Kasumi-1 (cell line): ENCODE measurements around the gene DNAJC27.

Experiments used
- DNase-seq, 2 experiments: peaks; one replicate each; lab custom pipeline; 2025; lab: John Stamatoyannopoulos, UW

The DNAJC27 gene

GRCh38 chr2:24908461-24908901 is 63.3 kb downstream of the DNAJC27 start:
- no peak for DNase-seq

DNA sequence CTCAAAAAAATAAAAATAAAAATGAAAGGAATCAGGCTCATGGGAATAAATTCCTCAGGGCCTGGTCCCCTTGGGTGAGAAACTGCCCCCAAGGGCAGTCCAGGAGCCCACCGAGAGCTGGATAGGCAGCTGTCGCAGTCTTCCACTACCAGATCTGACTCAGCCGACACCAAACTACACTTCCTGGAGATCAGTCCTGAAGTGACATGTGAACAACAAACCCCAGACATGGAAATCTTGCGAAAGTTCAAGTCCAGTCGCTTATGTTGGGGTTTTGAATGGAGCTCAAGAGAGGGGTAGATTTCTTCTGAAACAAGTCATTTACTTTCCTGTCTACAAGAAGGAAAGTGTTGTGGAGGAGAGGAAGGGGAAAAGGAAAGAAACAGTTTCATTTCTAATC is 64.6 kb downstream of the DNAJC27 start:
- DNase-seq = peak; percentile 21 to 24

GRCh38 chr2:24906466-24906865 is 65.3 kb downstream of the DNAJC27 start:
- DNase-seq = no peak

- peak; percentile 27 to 29 for DNase-seq
Measured at GRCh38 chr2:24903161-24904103, 68.3 kb downstream of the DNAJC27 start.

GRCh38 chr2:24899361-24899910 is 72.3 kb downstream of the DNAJC27 start:
- no peak for DNase-seq

DNA sequence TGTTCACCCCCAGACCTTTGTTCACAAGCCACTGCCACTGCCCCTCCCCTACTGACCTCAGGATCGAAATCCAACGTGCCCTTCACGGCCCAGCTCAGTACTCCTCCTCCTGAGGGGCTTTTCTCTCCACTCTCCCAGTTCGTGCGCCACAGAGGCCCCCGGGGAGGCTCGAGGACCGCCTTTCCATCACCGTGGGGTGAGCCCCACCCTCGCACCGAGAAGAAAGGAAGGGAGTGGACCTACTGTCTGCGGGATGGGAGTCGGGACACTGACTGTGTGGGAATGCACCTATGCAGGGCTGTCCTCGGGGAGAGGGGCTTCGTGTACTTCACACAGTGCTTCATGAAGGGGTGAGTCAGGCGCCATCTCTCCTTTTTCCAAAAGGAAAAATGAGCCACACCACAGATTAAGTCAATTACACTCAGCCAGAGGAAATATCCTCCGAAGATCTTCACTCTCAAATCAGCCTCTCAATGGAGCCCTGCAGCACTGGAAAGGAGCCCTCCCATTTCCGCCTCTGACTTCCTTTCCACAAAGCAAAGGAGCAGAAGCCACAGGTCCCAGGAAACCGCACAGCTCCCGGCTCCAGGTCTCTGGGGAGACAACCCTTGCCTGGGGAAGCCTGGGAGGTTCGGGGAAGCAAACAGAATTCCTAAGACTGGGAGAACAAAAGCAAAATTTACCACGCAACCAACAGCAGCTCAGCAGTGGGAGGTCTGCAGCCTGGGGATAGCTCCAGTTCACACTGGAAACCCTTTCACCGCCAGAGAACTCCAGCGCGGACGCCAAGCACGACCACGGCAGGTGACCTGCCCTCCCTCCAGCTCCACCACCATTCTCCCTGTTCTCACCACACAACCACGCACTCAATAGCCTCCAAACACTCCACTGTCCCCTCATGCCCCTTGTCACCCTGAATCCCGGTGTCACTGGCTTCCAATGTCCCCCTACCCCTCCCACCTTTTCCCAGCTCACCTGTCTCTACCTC is 73.3 kb downstream of the DNAJC27 start:
- peak; percentile 26 to 33 for DNase-seq

DNA sequence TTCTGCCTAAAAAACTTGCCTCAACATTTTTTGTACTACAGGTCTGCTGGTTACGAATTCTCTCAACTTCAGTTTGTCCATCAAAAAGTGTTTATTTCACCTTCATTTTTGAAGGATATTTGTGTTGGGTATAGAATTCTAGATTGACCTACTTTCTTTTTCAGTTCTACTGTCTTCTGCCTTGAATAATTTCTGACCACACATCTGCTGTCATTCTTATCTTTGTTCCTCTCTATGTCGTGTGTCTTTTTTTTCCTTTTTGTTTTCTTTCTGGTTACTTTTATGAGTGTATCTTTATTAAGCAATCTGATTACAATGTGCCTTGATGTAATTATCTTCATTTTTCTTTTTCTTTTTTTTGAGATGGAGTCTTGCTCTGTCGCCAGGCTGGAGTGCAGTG is 77.0 kb downstream of the DNAJC27 start:
- DNase-seq = peak in 1 of 2 experiments; percentile 35

DNA sequence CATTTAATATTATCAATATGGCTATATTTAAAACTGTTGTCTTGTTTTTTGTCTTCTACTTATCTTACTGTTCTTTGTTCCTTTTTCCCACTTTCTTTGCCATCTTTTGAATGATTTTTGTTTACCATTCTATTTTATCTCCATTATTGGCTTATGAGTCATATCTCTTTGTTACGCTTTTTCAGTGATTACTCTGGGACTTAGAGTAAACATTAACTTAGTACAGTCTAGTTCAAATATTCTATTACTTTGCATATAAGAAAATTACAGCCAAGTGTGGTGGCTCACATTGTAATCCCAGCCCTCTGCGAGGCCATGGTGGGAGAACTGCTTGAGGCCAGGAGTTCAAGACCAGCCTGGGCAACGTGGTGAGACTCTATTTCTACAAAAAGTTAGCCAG is 77.8 kb downstream of the DNAJC27 start:
- no peak for DNase-seq
